Endothelial cell of umbilical vein (primary cell): ENCODE measurements around the gene STIMATE. TPM values are rescaled to one million over a fixed set of nuclear protein-coding genes. Genes with fewer than 3 reads are reported as not detected.

ENCODE experiments used
- BruUV-seq: library from RNA; stranded (reverse); fragments of 400-500 nt; replicated peaks from 2 replicates; lab custom pipeline; 2021; lab: Mats Ljungman, UMichigan
- CTCF ChIA-PET: fragments of 300-600, 350-600 bp; sonication (Branson Sonifier 250); formaldehyde crosslinking; loops from one replicate; lab custom pipeline; 2021; ENCODE audit warnings: antibody characterized with exemption, inconsistent platforms; lab: Charles Lee
- POLR2A ChIA-PET: fragments of 300-600, 350-600 bp; sonication (Branson Sonifier 250); formaldehyde crosslinking; loops from one replicate; lab custom pipeline; 2021; ENCODE audit warnings: antibody characterized with exemption, inconsistent platforms; lab: Charles Lee
- DNase-seq: peaks from one replicate; pipeline ENCODE4 v3.0.0-alpha.2; 2011; ENCODE audit warnings: low read depth, low spot score
- FAIRE-seq: peaks from 2 replicates; lab custom pipeline; 2011; peaks lifted over from hg19 to GRCh38; lab: Jason Lieb, UNC
- H2AFZ ChIP-seq: 2 replicates; pipeline ENCODE4 v1.6.0; 2012; ENCODE audit warnings: low read depth, low read length, control low read depth, inconsistent platforms
- H3K27ac ChIP-seq: 2 replicates; pipeline ENCODE4 v1.5.1; 2011; ENCODE audit warnings: low read depth, mild to moderate bottlenecking, control low read depth, low read length, moderate library complexity; ENCODE audit not compliant: insufficient read depth
- H3K27me3 ChIP-seq, 2 experiments: 2 replicates each; pipeline versions ENCODE4 v1.6.0 to v1.6.1; 2011; ENCODE audit warnings: low read length in 2 of 2, mixed read lengths in 1 of 2; ENCODE audit not compliant: control insufficient read depth in 2 of 2, insufficient read depth in 2 of 2
- H3K36me3 ChIP-seq, 2 experiments: 2 replicates in 1 of 2; 3 replicates in 1 of 2; pipeline ENCODE4 v1.5.1; 2011; ENCODE audit warnings: low read length in 2 of 2, mild to moderate bottlenecking in 1 of 2, moderate library complexity in 1 of 2; ENCODE audit not compliant: control insufficient read depth in 2 of 2, insufficient read depth in 2 of 2; ENCODE audit errors: extremely low read depth in 1 of 2
- H3K4me1 ChIP-seq: 3 replicates; pipeline ENCODE4 v1.5.1; 2011; ENCODE audit warnings: mild to moderate bottlenecking, low read length; ENCODE audit not compliant: control insufficient read depth, insufficient read depth; ENCODE audit errors: extremely low read depth
- H3K4me2 ChIP-seq: 2 replicates; pipeline ENCODE4 v1.6.1; 2011; ENCODE audit warnings: low read length, control low read depth, mixed read lengths; ENCODE audit not compliant: insufficient read depth
- H3K4me3 ChIP-seq, 3 experiments: fragments of 200-600 bp in 1 of 3; sonication (generic), shearing (Covaris generic) in 1 of 3; replicated peaks in 1 of 3; 2 replicates each; pipeline ENCODE4 v1.5.1; 2011 to 2016; ENCODE audit warnings: control low read depth in 3 of 3, low read length in 3 of 3, mild to moderate bottlenecking in 2 of 3, inconsistent platforms in 1 of 3, low read depth in 1 of 3, moderate library complexity in 1 of 3; ENCODE audit not compliant: insufficient read depth in 1 of 3
- H3K79me2 ChIP-seq: 2 replicates; pipeline ENCODE4 v1.6.0; 2012; ENCODE audit warnings: low read length, inconsistent platforms; ENCODE audit not compliant: control insufficient read depth, insufficient read depth
- H3K9ac ChIP-seq: replicated peaks from 2 replicates; pipeline ENCODE3; 2011; ENCODE audit warnings: low read length, control low read depth; ENCODE audit not compliant: insufficient read depth; ENCODE audit errors: extremely low read depth
- H3K9me1 ChIP-seq: replicated peaks from 3 replicates; pipeline ENCODE4 v1.6.0; 2011; ENCODE audit warnings: mild to moderate bottlenecking, low read length; ENCODE audit not compliant: control insufficient read depth, insufficient read depth; ENCODE audit errors: extremely low read depth
- H3K9me3 ChIP-seq: replicated peaks from 2 replicates; pipeline ENCODE4 v1.5.1; 2012; ENCODE audit warnings: low read length, inconsistent platforms; ENCODE audit not compliant: control insufficient read depth, insufficient read depth
- H4K20me1 ChIP-seq: replicated peaks from 2 replicates; pipeline ENCODE3; 2011; ENCODE audit warnings: mild to moderate bottlenecking, low read length; ENCODE audit not compliant: control insufficient read depth, insufficient read depth; ENCODE audit errors: extremely low read depth
- FOS ChIP-seq: IDR thresholded peaks from 2 replicates; pipeline ENCODE4 v1.6.1; 2011; ENCODE audit warnings: mild to moderate bottlenecking, low read length, moderate library complexity, borderline replicate concordance; ENCODE audit not compliant: insufficient read depth
- GATA2 ChIP-seq: IDR thresholded peaks from 2 replicates; pipeline ENCODE4 v1.7.0; 2011; ENCODE audit warnings: low read depth, mild to moderate bottlenecking, moderate library complexity, mixed read lengths, low read length; ENCODE audit not compliant: insufficient read length, insufficient read depth
- JUN ChIP-seq: IDR thresholded peaks from 2 replicates; pipeline ENCODE4 v1.6.1; 2011; ENCODE audit warnings: borderline replicate concordance, low read depth; ENCODE audit not compliant: insufficient read length, insufficient read depth
- MAX ChIP-seq: IDR thresholded peaks from 2 replicates; pipeline ENCODE4 v1.6.1; 2011; ENCODE audit not compliant: insufficient read depth, insufficient read length
- POLR2A ChIP-seq: IDR thresholded peaks from 2 replicates; pipeline ENCODE4 v1.6.1; 2012; ENCODE audit warnings: low read depth, mild to moderate bottlenecking, control low read depth, low read length
- POLR2AphosphoS5 ChIP-seq: IDR thresholded peaks from 2 replicates; pipeline ENCODE4 v1.6.1; 2012; ENCODE audit warnings: low read depth, mild to moderate bottlenecking, control low read depth, low read length, moderate library complexity; ENCODE audit not compliant: insufficient read depth
- dilution Hi-C: fragments of 300-500 bp; cut with MboI; formaldehyde crosslinking; loops from one replicate; pipeline ENCODE4 v1.15.0; 2019; ENCODE audit warnings: low sequenced_read_pairs; ENCODE audit not compliant: extremely low pct_ligation_motif_present
- intact Hi-C: fragments of 100-400 bp; cut with micrococcal nuclease; formaldehyde crosslinking; loops from one replicate; pipeline ENCODE4 v1.10.0; 2022
- polyA plus RNA-seq, 4 experiments: library from polyadenylated mRNA; depleted of rRNA in 3 of 4; stranded (reverse) in 3 of 4; unstranded in 1 of 4; fragments of >200 nt; gene quantifications; 2 replicates each; pipeline versions ENCODE4 v1.2.1 to v1.2.3, GENCODE V29; 2011 to 2012; ENCODE audit warnings: missing spikeins in 1 of 4
- total RNA-seq: library from RNA; stranded (reverse); gene quantifications from 2 replicates; pipeline ENCODE4 v1.2.3, GENCODE V29; 2021
- TF ChIP-seq, protein P1 (sequence below), 2 donors: IDR thresholded peaks; 1 replicate in 1 of 2; 2 replicates in 1 of 2; pipeline ENCODE4 v1.5.1; 2011; ENCODE audit warnings: low read length in 2 of 2, mild to moderate bottlenecking in 2 of 2, moderate library complexity in 2 of 2, control low read depth in 1 of 2, inconsistent platforms in 1 of 2, low read depth in 1 of 2; ENCODE audit not compliant: insufficient read depth in 1 of 2; ENCODE audit errors: extremely low read depth in 1 of 2

The STIMATE gene
- total and polyA plus RNA-seq, 2 donors (not counting 3 experiments of a cell fraction or from before 2014, with no cell fraction given): 18.2 to 24.0 TPM

DNA sequence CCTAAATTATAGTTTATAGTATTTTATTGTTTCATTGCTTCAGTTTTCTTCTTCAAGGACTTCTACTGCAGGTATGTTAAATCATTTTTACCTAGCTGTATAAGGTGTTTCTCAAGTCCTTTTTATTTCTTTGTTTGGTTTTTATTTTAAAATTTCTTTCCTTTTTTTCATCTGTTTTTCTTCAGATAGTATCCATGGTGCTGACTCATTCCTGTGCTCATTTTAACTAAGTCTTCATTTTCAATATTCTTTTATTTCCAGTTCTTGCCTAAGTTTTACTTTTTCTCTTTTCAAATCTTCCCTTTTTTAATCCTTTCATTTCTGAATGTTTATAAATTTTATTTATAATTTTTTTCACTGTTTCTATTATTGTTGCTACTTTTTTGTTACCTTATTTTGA lies 42.3 kb upstream of the STIMATE start:
- no peak for DNase-seq
- Histone ChIP-seq H3K9me1 (no peaks in the 10 kb centered on the region), H3K27me3 (no peaks in the 10 kb centered on the region), H2AFZ (no peak overlapping the region), H3K27ac (no peak overlapping the region), H3K4me1 (no peaks in the 10 kb centered on the region), H3K9ac (no peak overlapping the region), H3K4me3 (no peak overlapping the region), H3K36me3 (no peaks in the 10 kb centered on the region), H3K9me3 (no peaks in the 10 kb centered on the region), H3K79me2 (no peaks in the 10 kb centered on the region), H3K4me2 (no peak overlapping the region), H4K20me1 (no peaks in the 10 kb centered on the region)
- POLR2A ChIA-PET: no interaction called here
- CTCF ChIA-PET: interaction anchor here (1.3 kb wide), 1 partner anchor 130 kb away, joined by 5 read pairs; no protein-coding TSS in a partner anchor
- BruUV-seq: no TSS peak
- dilution Hi-C loops: no loop called here
- intact Hi-C loops: no loop called here
- no peak for FAIRE-seq
- TF ChIP-seq FOS: no peak
- TF ChIP-seq MAX: no peak
- TF ChIP-seq GATA2: no peak
- no peak for TF ChIP-seq POLR2A
- TF ChIP-seq JUN: no peak
- TF ChIP-seq, protein P1, sequence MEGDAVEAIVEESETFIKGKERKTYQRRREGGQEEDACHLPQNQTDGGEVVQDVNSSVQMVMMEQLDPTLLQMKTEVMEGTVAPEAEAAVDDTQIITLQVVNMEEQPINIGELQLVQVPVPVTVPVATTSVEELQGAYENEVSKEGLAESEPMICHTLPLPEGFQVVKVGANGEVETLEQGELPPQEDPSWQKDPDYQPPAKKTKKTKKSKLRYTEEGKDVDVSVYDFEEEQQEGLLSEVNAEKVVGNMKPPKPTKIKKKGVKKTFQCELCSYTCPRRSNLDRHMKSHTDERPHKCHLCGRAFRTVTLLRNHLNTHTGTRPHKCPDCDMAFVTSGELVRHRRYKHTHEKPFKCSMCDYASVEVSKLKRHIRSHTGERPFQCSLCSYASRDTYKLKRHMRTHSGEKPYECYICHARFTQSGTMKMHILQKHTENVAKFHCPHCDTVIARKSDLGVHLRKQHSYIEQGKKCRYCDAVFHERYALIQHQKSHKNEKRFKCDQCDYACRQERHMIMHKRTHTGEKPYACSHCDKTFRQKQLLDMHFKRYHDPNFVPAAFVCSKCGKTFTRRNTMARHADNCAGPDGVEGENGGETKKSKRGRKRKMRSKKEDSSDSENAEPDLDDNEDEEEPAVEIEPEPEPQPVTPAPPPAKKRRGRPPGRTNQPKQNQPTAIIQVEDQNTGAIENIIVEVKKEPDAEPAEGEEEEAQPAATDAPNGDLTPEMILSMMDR (IDR thresholded peaks at IDR 0.05; ENCODE audit: extremely low read depth in 1 of 2, insufficient read depth in 1 of 2, low read depth in 1 of 2, low read length in 2 of 2): no peak
- TF ChIP-seq POLR2AphosphoS5: no peak
